NCI-H526 treated with DMSO at 0.1 percent for 48 hours (cell line): Measurements from ENCODE around the gene EZH2.

Experiments
- DNase-seq: peaks from one replicate; lab custom pipeline; 2025; lab: John Stamatoyannopoulos, UW

The EZH2 gene

GRCh38 chr7:148854983-148855382, 29.1 kb downstream of the EZH2 start:
- DNase-seq, result no peak

DNA sequence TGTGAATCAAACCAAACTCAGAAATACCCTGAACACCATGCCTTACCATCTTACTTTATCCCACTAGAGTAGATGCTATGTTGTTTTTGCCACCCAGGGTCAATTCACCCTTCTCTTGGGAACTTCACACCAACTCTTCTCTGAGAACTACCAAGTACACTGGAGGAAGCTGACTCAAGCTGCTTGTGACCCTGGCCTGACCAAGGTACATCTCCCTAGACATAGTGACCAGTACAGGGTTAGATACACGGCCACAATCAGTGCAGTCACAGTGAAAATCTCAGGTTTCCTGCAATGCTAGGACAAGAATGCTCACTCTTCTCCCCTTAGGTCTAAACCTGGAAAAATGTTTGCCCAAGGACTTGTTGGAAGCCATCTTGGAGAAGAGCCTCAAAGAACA, 31.8 kb downstream of the EZH2 start:
- no peak for DNase-seq

DNA sequence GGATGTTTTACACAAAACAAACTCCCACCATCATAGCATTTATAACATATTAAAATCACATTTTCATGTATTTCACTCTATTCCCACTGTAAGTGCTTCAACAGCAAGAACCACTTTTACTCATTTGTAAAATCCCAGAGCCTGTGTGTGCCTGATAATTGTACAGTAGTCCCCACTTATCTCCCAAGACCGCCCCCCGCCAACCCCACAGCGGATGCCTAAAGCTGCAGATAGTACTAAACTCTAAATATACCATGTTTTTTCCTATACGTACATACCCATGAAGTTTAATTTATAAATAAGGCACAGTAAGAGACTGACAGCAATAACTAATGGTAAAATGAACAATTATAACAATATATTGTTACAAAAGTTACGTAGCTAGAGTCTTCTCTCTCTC, 33.5 kb downstream of the EZH2 start:
- no peak for DNase-seq

DNA sequence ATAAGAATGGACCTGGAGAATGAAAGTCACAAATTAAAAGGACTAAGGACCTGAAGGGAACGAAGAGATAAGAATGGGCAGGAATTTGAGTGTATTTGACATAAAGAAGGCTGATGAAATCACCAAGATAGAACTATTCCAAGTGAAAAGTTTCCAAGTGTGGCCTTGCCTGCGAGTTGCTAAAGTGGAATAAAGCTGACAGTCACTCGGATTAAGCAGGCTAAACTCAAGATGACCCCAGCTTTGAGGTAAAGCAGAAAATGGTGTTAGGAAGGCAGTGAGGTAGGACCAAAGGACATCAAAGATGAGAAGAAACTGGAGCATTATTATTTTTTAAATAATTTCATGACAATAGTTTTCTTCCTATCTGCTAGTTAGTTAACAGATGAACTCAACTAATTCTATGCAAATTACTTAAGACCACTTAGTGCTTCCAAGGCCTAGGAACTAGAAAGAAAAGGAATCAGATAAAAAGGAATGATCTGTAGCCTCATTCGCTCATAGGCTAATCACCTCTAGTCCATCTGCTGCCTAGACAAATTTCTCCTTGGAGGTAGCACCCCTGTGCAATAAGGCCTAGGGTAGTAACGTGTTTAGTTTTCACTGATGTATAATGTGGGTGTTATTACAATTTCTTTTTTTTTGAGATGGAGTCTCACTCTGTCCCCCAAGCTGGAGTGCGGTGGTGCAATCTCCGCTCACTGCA, 34.5 kb downstream of the EZH2 start:
- no peak for DNase-seq

DNA sequence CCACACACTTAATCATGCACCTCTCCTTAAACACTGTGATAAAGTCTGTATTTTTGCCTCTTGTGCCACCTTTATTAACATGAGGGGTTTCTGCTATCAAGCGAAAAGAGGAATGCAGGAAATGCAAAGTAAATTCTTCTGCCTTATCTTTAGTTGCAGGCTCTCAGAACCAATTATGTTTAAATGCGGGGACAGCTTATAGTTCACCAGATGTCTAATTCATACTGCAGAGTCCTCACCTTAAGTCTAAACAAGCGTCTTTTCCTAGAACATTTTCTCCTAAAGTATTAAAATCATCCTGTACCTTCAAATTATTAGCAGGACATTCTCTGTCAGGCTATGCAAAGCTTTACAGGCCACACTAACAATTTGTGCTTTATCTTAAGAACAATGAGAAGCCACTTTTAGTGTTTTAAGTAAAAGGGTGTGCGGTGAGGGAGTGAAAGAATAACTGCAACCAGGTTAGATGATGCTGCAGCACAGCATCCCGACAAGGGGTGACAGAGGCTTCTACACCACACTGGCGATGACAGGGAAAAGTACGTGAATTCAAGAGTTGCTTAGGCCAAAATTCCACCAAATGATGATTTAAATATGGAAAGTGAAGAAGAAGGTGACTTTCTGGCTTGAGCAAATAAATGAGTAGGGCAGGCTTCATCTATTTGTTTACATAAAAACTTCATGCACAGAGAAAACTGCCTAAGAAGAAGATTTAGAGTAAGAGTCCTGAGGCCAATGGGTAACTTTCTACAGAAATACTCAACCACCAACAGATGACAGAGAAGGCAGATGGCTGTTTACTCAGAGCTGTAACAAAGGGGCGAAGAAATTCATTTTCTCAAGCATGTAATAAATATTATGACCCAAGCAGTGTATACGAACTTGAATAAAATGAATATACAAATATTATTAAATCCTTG, 36.0 kb downstream of the EZH2 start:
- no peak for DNase-seq

DNA sequence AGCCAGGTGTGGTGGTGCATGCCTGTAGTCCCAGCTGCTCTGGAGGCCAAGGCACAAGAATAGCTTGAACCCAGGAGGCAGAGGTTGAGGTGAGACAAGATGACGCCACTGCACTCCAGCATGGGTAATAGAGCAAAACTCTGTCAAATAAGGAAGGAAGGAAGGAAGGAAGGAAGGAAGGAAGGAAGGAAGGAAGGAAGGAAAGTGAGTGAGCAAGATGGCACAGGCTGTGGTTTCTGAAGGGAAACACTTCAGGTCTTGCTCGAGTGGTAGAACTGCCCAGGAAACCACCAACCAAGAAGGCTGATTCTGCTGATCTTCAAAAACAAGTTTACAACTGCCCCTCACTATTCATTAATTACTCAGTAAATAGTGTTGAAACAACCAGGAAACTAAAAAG, 45.2 kb downstream of the EZH2 start:
- no peak for DNase-seq

DNA sequence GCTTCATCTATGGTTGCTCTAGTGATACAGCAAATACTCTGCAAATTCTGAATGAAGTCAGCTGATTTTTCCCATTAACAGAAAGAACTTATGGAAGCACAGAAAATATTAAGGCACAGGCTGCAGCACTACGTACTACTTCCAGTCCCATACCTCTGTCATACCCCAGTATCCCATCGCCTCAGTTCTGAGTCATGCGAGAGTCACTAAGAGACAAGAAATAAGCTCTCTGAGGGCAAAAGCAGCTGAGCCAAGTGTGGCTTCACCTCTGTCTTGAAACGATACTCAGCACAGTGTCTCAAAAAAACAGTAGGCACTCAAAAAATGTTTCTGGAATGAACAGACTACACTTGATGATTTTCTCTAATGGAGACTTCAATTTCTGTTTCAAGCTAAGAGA, 48.2 kb downstream of the EZH2 start:
- no peak for DNase-seq

- DNase-seq, result no peak
Measured at GRCh38 chr7:148834605-148835004, 49.5 kb downstream of the EZH2 start.

- DNase-seq, result no peak
Measured at GRCh38 chr7:148831782-148832181, 52.3 kb downstream of the EZH2 start.

DNA sequence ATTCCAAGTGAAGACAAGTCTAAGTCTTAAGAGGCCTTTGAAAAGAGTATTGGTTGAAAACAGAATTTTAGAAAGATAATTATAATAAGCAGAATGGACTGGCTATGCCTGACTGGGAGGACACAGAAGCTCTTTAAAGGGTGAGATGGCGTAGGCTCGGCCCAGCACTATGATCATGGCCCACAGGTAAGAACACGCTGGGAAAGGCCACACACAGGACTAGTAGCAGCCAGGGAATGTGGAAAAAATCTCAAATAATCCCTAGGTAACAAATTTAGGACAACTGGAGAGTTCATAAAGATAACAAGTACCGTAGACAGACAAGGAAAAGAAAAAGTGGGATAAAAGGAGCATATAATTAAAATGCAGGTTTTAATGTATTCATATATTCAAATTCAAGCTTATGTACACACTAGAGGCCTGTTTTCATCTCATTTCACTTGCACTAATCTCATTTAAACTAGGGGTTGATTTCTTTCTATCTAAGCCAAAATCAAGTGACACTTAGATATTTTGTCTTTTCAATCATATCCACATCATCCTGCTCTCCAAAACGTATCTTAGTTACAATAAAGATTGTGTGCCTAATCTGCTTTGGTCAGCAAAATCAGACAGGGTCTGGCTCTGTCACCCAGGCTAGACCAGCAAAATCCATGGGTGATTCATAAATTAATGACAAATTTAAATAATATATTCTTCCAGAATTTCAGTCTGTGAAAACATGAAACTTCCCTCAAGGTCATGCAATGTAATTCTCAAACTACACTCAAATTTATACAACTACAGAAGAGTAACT, 53.0 kb downstream of the EZH2 start:
- DNase-seq, result peak; percentile 17

DNA sequence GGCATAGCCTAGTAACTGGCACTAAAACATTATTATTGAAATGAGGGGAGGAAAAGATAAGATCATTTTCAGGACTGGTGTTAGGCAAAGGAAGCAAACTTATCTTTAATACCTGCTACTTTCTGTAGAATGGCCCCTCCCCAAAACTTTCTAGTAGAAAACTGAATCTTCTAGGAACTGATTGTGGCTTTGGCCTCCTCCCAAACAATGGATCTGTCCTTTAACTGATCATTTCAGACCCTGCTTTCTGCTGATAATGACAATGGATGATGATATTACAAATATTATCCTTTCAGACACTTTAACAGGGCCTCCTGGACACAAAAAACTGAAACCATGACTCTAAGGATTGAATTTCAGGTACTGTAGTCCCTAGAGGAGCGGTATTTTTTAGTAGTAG, 55.1 kb downstream of the EZH2 start:
- DNase-seq, result no peak

DNA sequence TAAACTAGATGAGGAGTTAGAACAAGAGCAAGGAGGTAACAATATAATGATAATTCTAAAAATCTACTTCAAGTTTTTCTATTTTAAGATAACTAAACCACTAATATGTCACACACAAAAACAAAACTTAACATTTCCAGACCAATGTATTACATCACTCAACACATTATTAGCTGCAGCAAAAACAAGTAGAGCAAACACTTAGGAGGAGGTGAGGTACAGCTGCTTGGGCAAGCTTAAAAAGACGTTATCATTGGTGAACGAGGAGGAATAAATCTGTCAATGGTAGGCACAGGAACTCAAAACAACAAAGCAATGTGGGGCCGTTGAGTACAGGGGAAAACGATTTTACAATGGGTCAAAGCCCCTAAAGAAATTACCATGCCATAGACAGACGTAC, 58.8 kb downstream of the EZH2 start:
- DNase-seq, result no peak

GRCh38 chr7:148824864-148825263, 59.2 kb downstream of the EZH2 start:
- DNase-seq, result no peak

DNA sequence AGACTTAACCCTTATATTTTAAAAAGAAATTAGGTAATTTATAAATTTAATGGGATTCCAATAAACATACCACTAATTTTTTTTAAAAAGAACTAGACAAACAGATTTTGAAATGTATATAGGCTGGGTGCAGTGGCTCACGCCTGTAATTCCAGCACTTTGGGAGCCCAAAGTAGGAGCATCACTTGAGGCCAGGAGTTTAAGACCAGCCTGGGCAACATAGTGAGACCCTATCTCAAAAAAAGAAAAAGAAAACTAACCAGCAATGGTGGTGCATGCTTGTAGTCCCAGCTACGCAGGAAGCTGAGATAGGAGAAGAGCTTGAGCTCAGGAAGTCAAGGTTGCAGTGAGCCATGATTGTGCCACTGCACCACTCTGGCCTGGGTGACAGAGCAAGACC, 62.7 kb downstream of the EZH2 start:
- DNase-seq, result no peak

DNA sequence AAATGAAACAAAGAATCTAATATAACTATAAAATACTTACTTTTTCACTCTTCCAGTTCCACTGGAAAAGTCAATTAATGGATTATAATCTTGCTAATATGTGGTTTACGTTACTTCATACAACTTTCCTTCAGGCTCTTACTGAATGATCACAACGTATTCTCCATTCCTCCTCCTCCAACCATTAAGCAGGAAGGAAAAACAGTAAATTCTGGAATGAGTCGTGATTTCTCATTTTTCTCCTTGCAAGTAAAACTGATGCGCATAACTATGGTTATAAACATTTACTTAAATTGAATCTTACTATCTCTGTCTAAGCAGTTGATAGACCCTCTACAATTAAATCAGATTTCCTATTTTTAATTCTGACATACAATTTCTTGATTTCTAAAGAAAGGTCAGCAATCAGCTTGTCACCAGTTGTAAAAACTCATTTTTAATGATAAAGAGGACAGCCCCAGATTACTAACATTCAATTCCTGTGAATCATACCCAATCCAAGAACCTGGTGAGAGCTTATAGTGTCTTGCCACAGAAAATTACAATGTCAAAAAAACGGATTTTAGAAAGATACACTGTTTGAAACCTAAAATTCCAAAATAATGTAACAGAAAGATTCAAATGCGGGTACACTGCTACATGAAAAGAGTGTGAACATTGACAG, 64.3 kb downstream of the EZH2 start:
- DNase-seq, result no peak

DNA sequence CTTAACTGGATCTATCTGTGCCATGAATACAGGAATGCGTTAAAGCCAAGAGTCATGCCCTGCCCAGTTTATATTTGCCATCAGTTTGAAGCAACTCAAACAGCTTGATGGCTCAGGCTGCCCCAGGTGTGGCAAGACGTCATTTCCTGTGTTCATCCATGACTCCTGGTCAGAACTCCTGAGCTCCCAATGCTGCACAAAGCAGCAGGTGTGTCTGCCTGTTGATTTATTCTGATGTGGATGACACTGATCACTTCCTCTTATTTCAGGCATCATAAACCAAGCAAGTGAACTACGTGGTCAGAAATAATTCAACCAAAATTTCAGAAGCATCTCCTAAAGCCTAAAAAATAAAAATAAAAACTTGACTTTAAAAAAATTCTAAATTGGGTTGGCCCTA, 68.5 kb downstream of the EZH2 start:
- no peak for DNase-seq

DNA sequence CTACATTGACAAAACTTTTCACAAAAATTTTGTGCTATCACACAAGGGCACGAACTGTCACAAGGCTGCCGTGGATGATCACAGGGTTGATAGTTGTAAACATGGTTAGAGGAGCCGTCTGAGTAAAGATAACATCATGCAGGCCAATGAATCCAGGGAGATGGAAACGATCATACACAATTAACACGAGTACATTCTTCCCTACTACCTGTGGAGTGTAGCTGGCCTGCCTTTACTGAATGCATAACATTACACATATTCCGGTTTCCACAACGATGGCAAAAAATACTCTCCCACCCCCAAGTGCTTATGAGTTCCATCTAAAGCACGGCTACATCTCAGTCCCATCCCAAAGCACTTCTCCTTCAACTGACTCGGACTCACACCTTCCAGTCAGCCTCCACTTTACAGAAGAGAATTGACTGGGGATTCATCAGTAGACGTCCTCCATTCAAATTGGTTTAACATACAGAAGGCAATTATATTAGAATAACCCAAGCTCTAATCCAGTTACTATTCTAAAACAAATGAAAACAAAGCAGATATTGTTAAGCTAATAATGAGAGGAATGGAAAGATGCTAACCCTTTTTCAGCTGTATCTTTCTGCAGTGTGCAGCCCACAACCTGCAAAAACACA, 69.0 kb downstream of the EZH2 start:
- no peak for DNase-seq

DNA sequence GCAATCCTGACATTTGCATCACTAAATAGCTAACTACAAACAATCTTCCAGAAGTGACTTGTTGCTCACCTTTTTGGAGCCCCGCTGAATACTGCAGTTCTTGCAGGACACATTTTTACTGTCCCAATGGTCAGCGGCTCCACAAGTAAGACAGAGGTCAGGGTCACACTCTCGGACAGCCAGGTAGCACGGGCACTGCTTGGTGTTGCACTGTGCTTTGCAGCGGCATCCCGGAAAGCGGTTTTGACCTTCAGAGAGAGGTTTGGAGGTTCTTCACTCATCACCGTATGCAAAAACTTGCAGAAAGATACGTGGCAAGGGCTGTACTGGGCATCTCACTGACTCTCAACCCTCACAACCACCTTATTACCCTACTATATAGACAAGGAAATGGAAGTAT, 70.2 kb downstream of the EZH2 start:
- no peak for DNase-seq

GRCh38 chr7:148811892-148812291, 72.2 kb downstream of the EZH2 start:
- no peak for DNase-seq

DNA sequence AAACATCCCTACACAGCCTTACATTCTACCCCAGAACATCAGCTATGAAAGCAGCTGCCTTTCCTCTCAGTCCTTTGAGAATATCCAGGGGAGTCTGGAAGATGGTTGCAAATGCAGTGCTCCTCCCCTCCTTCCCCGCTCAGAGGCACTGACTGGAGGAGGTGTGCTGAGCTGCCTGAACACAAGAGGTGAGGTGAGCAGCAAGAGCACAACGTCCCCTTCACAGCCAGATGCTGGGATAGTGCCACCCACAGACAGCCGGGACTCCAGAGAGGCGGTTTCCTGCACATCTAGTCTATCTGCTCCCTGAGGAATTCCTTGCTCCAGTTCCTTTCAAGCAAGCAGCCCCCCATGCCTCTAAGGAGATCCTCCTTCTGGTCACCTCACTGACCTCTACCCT, 74.2 kb downstream of the EZH2 start:
- no peak for DNase-seq

DNA sequence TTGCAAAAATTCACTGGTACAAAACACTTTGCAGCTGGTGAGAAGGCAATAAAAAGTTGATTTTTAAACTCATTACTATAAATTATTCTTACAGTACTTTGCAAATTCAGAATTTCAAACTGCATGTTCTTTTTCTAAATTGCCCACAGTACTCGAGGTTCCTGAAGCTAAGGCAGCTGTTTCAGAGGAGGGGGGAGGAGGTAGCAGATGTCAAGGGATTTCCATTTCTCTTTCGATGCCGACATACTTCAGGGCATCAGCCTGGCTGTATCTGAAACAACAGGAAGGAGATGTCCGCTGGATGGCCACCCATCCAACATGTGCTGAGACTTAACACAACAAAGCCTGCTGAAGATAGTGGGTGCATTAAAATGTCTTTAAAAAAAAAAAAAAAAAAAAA, 76.7 kb downstream of the EZH2 start:
- no peak for DNase-seq

DNA sequence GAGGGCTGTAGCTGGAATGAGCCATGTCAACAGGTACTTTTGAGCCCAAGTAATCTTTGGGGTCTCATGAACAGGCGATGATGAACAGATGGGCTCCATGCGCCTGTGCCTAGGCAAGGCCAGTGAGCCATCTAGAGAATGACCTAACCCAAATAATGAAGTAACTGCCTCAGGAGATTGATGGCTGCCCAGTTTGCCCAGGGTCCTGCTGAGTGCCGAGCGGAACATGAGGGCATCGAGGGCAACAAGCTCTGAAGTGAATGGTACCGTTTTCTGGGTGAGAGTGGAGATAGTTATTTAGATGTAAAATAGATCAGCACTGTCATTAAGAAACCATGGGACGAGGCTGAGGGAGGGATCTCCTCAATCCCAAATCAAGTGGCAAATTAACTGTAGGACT, 77.9 kb downstream of the EZH2 start:
- DNase-seq, result no peak
